ENCODE measurements around the gene RNU6-9. TPM values are rescaled to one million over a fixed set of nuclear protein-coding genes. Genes with fewer than 3 reads are reported as not detected.

RNU6-9 gene
- total RNA-seq, 4 donors from 2014 or later, result not detected

GRCh38 chr19:879711-880438 lies 13.4 kb upstream of the RNU6-9 start:
- no peak for TF ChIP-seq POLR2A (IDR thresholded peaks at IDR 0.05)
- TF ChIP-seq CTCF (IDR thresholded peaks at IDR 0.05), result no peak
- intact Hi-C loops (cut with DNase I; ENCODE audit: low total_unique reads), result no loop called here
- Histone ChIP-seq H3K36me3 (no peaks in the 10 kb centered on the region), H3K27ac (no peak overlapping the region), H3K9me3 (no peaks in the 10 kb centered on the region), H3K4me1 (no peaks in the 10 kb centered on the region), H3K27me3 (no peaks in the 10 kb centered on the region), H3K4me3 (no peak overlapping the region)
- DNase-seq, result no peak

GRCh38 chr19:881385-882071 lies 11.8 kb upstream of the RNU6-9 start:
- DNase-seq, result no peak
- no peaks in the 10 kb centered on the region for H3K4me1 ChIP-seq
- no peaks in the 10 kb centered on the region for H3K27me3 ChIP-seq
- TF ChIP-seq POLR2A (IDR thresholded peaks at IDR 0.05) (no peak), CTCF (IDR thresholded peaks at IDR 0.05) (no peak)
- H3K36me3 ChIP-seq, result no peaks in the 10 kb centered on the region
- intact Hi-C loops (cut with DNase I; ENCODE audit: low total_unique reads), result no loop called here
- H3K9me3 ChIP-seq, result no peaks in the 10 kb centered on the region
- no peak overlapping the region for H3K4me3 ChIP-seq
- no peak overlapping the region for H3K27ac ChIP-seq

- Histone ChIP-seq H3K4me1 (no peaks in the 10 kb centered on the region), H3K36me3 (no peaks in the 10 kb centered on the region), H3K27ac (no peak overlapping the region), H3K4me3 (no peak overlapping the region), H3K9me3 (no peaks in the 10 kb centered on the region), H3K27me3 (no peaks in the 10 kb centered on the region)
- intact Hi-C loops (cut with DNase I; ENCODE audit: low total_unique reads), result no loop called here
- no peak for DNase-seq
- no peak for TF ChIP-seq CTCF (IDR thresholded peaks at IDR 0.05)
- no peak for TF ChIP-seq POLR2A (IDR thresholded peaks at IDR 0.05)
These were observed 10.3 kb upstream of the RNU6-9 start for GRCh38 chr19:882871-883497.

GRCh38 chr19:883661-884211 lies 9.5 kb upstream of the RNU6-9 start:
- Histone ChIP-seq H3K27me3 (no peaks in the 10 kb centered on the region), H3K4me3 (no peak overlapping the region), H3K36me3 (no peaks in the 10 kb centered on the region), H3K9me3 (no peaks in the 10 kb centered on the region), H3K27ac (no peak overlapping the region), H3K4me1 (no peaks in the 10 kb centered on the region)
- DNase-seq, result no peak
- TF ChIP-seq POLR2A (IDR thresholded peaks at IDR 0.05) (no peak), CTCF (IDR thresholded peaks at IDR 0.05) (no peak)
- intact Hi-C loops (cut with DNase I; ENCODE audit: low total_unique reads), result no loop called here

All from uterus (tissue), 4 donors.